ENCODE results near the gene NEO1. TPM values are rescaled to one million over a fixed set of nuclear protein-coding genes. Genes with fewer than 3 reads are reported as not detected.
"Not testable (repeated sequence)": the region's sequence is repeated elsewhere in the genome, so short reads cannot be mapped to it uniquely, and the experiment has no call there.

NEO1 gene
- total and polyA plus RNA-seq, 2 experiments from 2014 or later: 39.1 to 64.0 TPM

GRCh38 chr15:73296609-73297353, 244.5 kb downstream of the NEO1 start:
- peaks cover 6% of the 10 kb centered on the region for H3K4me1 ChIP-seq (ENCODE audit: insufficient read depth)
- DNase-seq (ENCODE audit: low spot score): no peak
- H3K27me3 ChIP-seq: no peaks in the 10 kb centered on the region
- H3K9me2 ChIP-seq (replicated peaks; ENCODE audit: insufficient read depth): no peaks in the 10 kb centered on the region
- no peak overlapping the region for H3K4me3 ChIP-seq
- TF ChIP-seq EZH2phosphoT487 (IDR thresholded peaks at IDR 0.05; ENCODE audit: low read depth, severe bottlenecking, unreplicated experiment): no peak
- TF ChIP-seq CTCF (IDR thresholded peaks at IDR 0.05; ENCODE audit: poor library complexity): no peak
- TF ChIP-seq EZH2 (IDR thresholded peaks at IDR 0.05; ENCODE audit: borderline replicate concordance): no peak
- no peaks in the 10 kb centered on the region for H3K36me3 ChIP-seq (replicated peaks; ENCODE audit: insufficient read depth, low read depth)
- WGBS (ENCODE audit: low lambda C conversion rate, missing lambda C conversion rate): 79% methylated on average over 9 of the region's 9 CpGs
- H2AFZ ChIP-seq: no peak overlapping the region
- H3K79me2 ChIP-seq: no peaks in the 10 kb centered on the region
- H3K27ac ChIP-seq: no peak overlapping the region
- no peak overlapping the region for H3K4me2 ChIP-seq
- no peaks in the 10 kb centered on the region for H3K9me3 ChIP-seq (ENCODE audit: low read depth)
- H4K20me1 ChIP-seq (ENCODE audit: insufficient read depth, poor library complexity, severe bottlenecking): no peaks in the 10 kb centered on the region

- Histone ChIP-seq H3K4me1 (ENCODE audit: insufficient read depth) (peaks cover 6% of the 10 kb centered on the region), H3K36me3 (replicated peaks; ENCODE audit: insufficient read depth, low read depth) (no peaks in the 10 kb centered on the region), H3K79me2 (no peaks in the 10 kb centered on the region), H3K27me3 (no peaks in the 10 kb centered on the region), H2AFZ (no peak overlapping the region), H4K20me1 (ENCODE audit: insufficient read depth, poor library complexity, severe bottlenecking) (no peaks in the 10 kb centered on the region), H3K4me3 (no peak overlapping the region), H3K4me2 (no peak overlapping the region), H3K9me3 (ENCODE audit: low read depth) (no peaks in the 10 kb centered on the region), H3K9me2 (replicated peaks; ENCODE audit: insufficient read depth) (no peaks in the 10 kb centered on the region), H3K27ac (no peak overlapping the region)
- TF ChIP-seq CTCF (IDR thresholded peaks at IDR 0.05; ENCODE audit: poor library complexity): no peak
- no peak for TF ChIP-seq EZH2 (IDR thresholded peaks at IDR 0.05; ENCODE audit: borderline replicate concordance)
- TF ChIP-seq EZH2phosphoT487 (IDR thresholded peaks at IDR 0.05; ENCODE audit: low read depth, severe bottlenecking, unreplicated experiment): no peak
- 89% methylated on average over 7 of the region's 7 CpGs for WGBS (ENCODE audit: low lambda C conversion rate, missing lambda C conversion rate)
- DNase-seq (ENCODE audit: low spot score): no peak
These were observed 246.4 kb downstream of the NEO1 start for GRCh38 chr15:73298522-73299245.

GRCh38 chr15:73300286-73300685, 248.0 kb downstream of the NEO1 start:
- H3K79me2 ChIP-seq; H3K9me2 ChIP-seq (replicated peaks; ENCODE audit: insufficient read depth); H3K27ac ChIP-seq; H3K27me3 ChIP-seq; H3K4me3 ChIP-seq; H2AFZ ChIP-seq; DNase-seq (ENCODE audit: low spot score); H3K36me3 ChIP-seq (replicated peaks; ENCODE audit: insufficient read depth, low read depth); H4K20me1 ChIP-seq (ENCODE audit: insufficient read depth, poor library complexity, severe bottlenecking); H3K9me3 ChIP-seq (ENCODE audit: low read depth); H3K4me1 ChIP-seq (ENCODE audit: insufficient read depth); H3K4me2 ChIP-seq: not testable (repeated sequence)
- 82% methylated on average over 11 of the region's 11 CpGs for WGBS (ENCODE audit: low lambda C conversion rate, missing lambda C conversion rate)

GRCh38 chr15:73303636-73304035, 251.4 kb downstream of the NEO1 start:
- no peaks in the 10 kb centered on the region for H3K4me1 ChIP-seq (ENCODE audit: insufficient read depth)
- TF ChIP-seq CTCF (IDR thresholded peaks at IDR 0.05; ENCODE audit: poor library complexity) (no peak), EZH2 (IDR thresholded peaks at IDR 0.05; ENCODE audit: borderline replicate concordance) (no peak), EZH2phosphoT487 (IDR thresholded peaks at IDR 0.05; ENCODE audit: low read depth, severe bottlenecking, unreplicated experiment) (no peak)
- H3K4me3 ChIP-seq: no peak overlapping the region
- H3K9me3 ChIP-seq (ENCODE audit: low read depth): no peaks in the 10 kb centered on the region
- H3K4me2 ChIP-seq: no peak overlapping the region
- H4K20me1 ChIP-seq (ENCODE audit: insufficient read depth, poor library complexity, severe bottlenecking): no peaks in the 10 kb centered on the region
- no peak for DNase-seq (ENCODE audit: low spot score)
- no peaks in the 10 kb centered on the region for H3K27me3 ChIP-seq
- H2AFZ ChIP-seq: no peak overlapping the region
- no peaks in the 10 kb centered on the region for H3K79me2 ChIP-seq
- no peaks in the 10 kb centered on the region for H3K36me3 ChIP-seq (replicated peaks; ENCODE audit: insufficient read depth, low read depth)
- H3K9me2 ChIP-seq (replicated peaks; ENCODE audit: insufficient read depth): no peaks in the 10 kb centered on the region
- over 99% methylated on average over 5 of the region's 5 CpGs for WGBS (ENCODE audit: low lambda C conversion rate, missing lambda C conversion rate)
- no peak overlapping the region for H3K27ac ChIP-seq

All from hepatocyte (in vitro differentiated cells).